GM18520 (cell line): ENCODE data around the gene ABHD2.
"Not testable (repeated sequence)": the region's sequence is repeated elsewhere in the genome, so short reads cannot be mapped to it uniquely, and the experiment has no call there.

ENCODE experiments used
- ATAC-seq: cut with Tn5 transposase; IDR thresholded peaks from one replicate; pipeline ENCODE4 v1.9.1; 2021; ENCODE audit not compliant: unreplicated experiment

ABHD2 gene

GRCh38 chr15:89087830-89088604 is at the start of gene ABHD2:
ABHD2 (plus strand) TSS chr15:89088456; CDS start chr15:89116328, 27,872 bp downstream.
- peak; percentile 99 for ATAC-seq

GRCh38 chr15:89039142-89039541 is 49.1 kb upstream of the ABHD2 start:
- ATAC-seq, result no peak

GRCh38 chr15:89041507-89041906 is 46.7 kb upstream of the ABHD2 start:
- ATAC-seq, result no peak

- ATAC-seq, result no peak
These were observed 45.9 kb upstream of the ABHD2 start for GRCh38 chr15:89042387-89042786.

- ATAC-seq, result no peak
These were observed 44.9 kb upstream of the ABHD2 start for GRCh38 chr15:89043031-89044002.

GRCh38 chr15:89049016-89049666 is 39.1 kb upstream of the ABHD2 start:
- ATAC-seq, result not testable (repeated sequence)

- no peak for ATAC-seq
These were observed 36.4 kb upstream of the ABHD2 start for GRCh38 chr15:89051875-89052274.

GRCh38 chr15:89052474-89052873 is 35.8 kb upstream of the ABHD2 start:
- ATAC-seq, result no peak

GRCh38 chr15:89054873-89055272 is 33.4 kb upstream of the ABHD2 start:
- no peak for ATAC-seq

- peak; percentile 48 for ATAC-seq
These were observed 30.6 kb upstream of the ABHD2 start for GRCh38 chr15:89057506-89058133.

- no peak for ATAC-seq
These were observed 29.9 kb upstream of the ABHD2 start for GRCh38 chr15:89058376-89058775.

- no peak for ATAC-seq
These were observed 29.3 kb upstream of the ABHD2 start for GRCh38 chr15:89058876-89059405.

- no peak for ATAC-seq
These were observed 22.0 kb upstream of the ABHD2 start for GRCh38 chr15:89066280-89066679.

GRCh38 chr15:89067751-89068150 is 20.5 kb upstream of the ABHD2 start:
- ATAC-seq, result peak; percentile 8

GRCh38 chr15:89068325-89068784 is 19.9 kb upstream of the ABHD2 start:
- ATAC-seq, result peak; percentile 78

GRCh38 chr15:89070197-89071124 is 17.8 kb upstream of the ABHD2 start:
- ATAC-seq, result no peak

- ATAC-seq, result no peak
These were observed 16.8 kb upstream of the ABHD2 start for GRCh38 chr15:89071471-89071870.

GRCh38 chr15:89072277-89072869 is 15.9 kb upstream of the ABHD2 start:
- no peak for ATAC-seq

GRCh38 chr15:89074402-89075012 is 13.7 kb upstream of the ABHD2 start:
- ATAC-seq, result no peak
